ENCODE results near the gene FGF21. TPM values are rescaled to one million over a fixed set of nuclear protein-coding genes. Genes with fewer than 3 reads are reported as not detected.

The FGF21 gene
- total RNA-seq, 1 donor from 2014 or later: not detected

DNA sequence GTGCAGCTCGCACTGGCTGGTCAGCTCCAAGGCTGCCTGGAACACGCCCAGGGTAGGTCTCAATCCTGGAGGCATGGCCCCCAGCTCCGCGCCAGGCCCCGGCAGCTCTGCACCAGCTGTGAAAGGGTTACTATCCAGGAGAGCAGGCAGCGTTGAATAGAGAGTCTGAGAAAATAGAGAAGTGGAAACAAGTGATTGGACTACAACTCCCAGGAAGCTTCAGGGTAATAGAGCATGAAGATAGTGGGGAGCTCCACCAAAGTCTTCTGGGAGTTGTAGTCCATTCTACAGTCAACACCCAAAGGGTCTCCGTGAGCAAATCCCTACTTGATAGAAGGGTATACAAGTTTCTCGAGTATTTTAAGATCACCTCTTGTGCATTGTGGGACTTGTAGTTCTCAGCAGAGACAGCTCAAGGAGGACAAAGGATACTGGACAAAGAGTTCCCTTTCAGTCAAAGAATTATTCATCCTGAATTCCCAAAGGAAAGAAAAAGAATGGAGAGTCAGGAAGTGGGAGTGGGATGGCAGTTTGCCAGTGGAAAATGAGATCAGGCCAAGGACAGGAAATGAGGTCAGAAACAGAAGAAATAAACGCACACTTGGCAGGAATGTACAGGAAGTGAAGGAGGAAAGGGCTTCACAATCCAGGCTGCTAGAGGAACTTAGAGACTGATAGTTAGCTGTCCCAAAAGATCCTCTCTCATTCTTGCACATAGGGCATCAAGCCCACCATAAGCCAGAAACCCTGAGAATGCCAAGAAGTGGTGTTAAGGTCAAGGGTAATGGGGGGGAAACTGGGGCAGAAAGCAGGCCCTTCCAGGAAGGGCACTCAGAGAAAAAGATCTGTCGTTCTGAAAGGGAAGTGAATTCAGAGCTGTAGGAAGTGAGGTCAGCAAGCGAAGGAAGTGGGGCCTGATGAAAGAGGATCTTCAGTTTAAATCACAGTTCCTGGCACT is 30.2 kb upstream of the FGF21 start:
- DNase-seq (ENCODE audit: low spot score): peak; percentile 80
- intact Hi-C loops (cut with DNase I): no loop called here
- peak; percentile 30 for ATAC-seq

GRCh38 chr19:48726556-48726955 is 28.8 kb upstream of the FGF21 start:
- intact Hi-C loops (cut with DNase I): no loop called here
- no peak for ATAC-seq
- no peak for DNase-seq (ENCODE audit: low spot score)

DNA sequence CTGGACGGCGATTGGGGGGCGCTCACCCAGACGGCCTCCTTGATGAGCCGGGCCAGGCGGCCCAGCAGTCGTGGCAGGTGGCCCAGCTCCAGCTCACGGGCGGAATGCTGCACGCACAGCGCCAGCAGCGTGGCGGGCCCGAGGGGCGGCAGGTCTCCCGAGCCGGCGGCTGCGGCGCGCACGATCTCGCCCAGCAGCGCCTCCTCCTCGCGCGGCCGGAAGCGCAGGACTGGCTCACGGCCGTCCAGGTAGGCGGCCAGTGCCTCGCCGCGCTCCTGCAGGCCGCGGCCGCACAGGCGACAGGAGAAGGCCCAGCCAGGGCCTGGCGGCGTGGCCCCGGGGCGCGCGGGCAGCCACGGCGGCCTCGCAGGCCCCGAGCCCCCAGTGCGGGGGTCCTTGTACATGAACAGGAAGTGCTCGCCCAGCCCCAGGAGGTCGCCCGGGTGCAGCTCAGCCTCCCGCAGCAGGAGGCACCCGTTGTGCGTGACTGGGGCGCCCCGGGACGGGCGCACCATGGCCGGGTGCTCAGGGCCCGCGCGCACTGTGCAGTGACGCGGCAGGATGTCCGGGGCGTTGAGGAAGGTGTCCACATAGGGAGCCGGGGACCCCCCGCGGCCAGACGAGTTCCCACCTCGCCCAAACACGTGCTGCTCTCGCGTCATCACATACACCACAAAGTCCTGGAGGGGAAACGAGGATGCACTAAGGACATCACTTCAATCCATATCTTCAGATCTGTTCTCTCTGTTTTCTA is 26.2 kb upstream of the FGF21 start:
- ATAC-seq: peak; percentile 40
- DNase-seq (ENCODE audit: low spot score): no peak
- intact Hi-C loops (cut with DNase I): no loop called here

GRCh38 chr19:48731452-48731851 is 23.9 kb upstream of the FGF21 start:
- DNase-seq (ENCODE audit: low spot score) (no peak), ATAC-seq (no peak)
- intact Hi-C loops (cut with DNase I): no loop called here

DNA sequence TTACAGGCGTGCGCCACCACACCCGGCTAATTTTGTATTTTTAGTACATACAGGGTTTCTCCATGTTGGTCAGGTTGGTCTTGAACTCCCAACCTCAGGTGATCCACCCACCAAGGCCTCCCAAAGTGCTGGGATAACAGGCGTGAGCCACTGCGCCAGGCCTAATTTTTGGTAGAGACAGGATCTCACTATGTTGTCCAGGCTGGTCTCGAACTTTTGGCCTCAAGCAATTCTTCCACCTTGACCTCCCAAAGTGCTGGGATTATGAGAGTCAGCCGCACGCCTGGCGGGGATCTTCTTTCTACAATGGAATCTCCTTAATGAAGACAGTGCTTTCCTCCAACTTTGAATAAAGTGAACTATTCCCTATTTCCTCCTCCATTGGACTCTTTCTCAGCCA is 20.7 kb upstream of the FGF21 start:
- DNase-seq (ENCODE audit: low spot score): no peak
- ATAC-seq: no peak
- intact Hi-C loops (cut with DNase I): no loop called here

DNA sequence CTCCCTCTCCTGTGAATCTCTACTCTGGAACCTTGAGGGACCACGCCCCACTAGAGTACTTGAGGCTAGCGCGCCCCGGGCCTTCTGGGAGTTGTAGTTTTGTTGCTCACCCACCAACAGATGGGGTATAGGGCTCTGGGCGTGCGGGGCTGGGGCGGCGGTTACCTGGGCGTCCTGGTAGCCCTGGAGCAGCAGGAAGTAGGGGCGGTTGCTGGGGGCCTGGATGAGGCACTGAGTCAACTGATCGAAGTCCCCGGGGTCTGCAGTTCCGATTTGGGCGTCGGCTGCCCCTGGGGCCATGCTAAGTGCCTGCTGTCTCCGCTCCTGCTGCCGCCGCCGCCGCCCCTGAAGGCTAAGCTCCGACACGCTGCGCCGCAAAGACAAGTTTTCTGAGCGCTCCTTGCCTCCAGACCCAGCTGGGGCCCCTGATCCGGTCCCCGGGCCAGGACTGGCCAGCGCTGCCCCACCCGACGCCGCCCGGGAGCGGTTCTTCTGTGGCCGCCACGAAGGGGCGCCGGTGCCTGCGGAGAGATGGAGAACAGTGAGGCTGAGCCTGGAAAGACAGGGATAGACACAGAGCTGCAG is 20.2 kb upstream of the FGF21 start:
- no peak for DNase-seq (ENCODE audit: low spot score)
- no peak for ATAC-seq
- intact Hi-C loops (cut with DNase I): no loop called here

- DNase-seq (ENCODE audit: low spot score) (no peak), ATAC-seq (peak; percentile 1)
- intact Hi-C loops (cut with DNase I): no loop called here
Measured at GRCh38 chr19:48737360-48737998, 17.8 kb upstream of the FGF21 start.

DNA sequence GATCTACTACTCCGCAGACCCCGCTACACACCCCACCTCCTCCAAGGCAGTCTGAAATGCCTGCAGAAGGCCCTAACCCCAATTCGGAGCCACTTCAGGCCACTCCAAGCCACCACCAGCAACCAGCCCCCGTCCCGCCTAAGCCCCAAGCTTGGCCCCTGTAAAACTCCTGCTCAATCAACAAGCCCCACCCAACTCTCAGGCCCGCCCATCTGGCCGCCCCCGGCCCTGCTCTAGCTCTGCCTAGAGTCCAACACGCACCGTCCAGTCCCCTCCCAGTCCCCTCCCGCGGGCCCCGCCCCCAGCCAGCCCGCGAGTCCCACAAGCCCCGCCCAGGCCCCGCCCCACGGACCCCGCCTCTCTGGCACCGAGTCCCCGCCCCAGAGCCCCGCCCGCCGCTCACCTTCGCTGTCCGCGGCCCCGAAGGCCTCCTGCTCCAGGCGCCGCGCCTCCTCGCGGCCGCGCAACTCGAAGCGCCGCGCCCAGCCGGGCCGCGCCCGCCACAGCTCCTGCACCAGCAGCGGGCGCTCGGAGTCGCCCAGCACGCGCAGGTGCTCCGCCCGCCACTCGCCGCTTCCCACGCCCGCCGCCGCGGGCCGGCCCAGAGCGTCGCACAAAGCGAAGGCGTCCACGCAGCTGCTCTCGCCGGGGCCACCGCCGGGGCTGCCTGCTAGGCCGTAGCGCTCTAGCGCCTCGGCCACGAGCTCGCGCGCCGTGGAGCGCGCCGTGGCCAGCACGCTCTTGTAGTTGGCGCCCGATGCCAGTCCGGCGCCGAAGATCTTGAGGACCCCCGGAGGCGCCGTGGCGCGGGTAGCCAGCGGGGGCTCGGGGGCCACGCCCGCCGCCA is 16.5 kb upstream of the FGF21 start:
- DNase-seq (ENCODE audit: low spot score) (peak; percentile 96), ATAC-seq (peak; percentile 91)
- intact Hi-C loops (cut with DNase I): no loop called here

GRCh38 chr19:48739404-48740163 is 15.7 kb upstream of the FGF21 start:
- intact Hi-C loops (cut with DNase I): no loop called here
- ATAC-seq: no peak
- no peak for DNase-seq (ENCODE audit: low spot score)

DNA sequence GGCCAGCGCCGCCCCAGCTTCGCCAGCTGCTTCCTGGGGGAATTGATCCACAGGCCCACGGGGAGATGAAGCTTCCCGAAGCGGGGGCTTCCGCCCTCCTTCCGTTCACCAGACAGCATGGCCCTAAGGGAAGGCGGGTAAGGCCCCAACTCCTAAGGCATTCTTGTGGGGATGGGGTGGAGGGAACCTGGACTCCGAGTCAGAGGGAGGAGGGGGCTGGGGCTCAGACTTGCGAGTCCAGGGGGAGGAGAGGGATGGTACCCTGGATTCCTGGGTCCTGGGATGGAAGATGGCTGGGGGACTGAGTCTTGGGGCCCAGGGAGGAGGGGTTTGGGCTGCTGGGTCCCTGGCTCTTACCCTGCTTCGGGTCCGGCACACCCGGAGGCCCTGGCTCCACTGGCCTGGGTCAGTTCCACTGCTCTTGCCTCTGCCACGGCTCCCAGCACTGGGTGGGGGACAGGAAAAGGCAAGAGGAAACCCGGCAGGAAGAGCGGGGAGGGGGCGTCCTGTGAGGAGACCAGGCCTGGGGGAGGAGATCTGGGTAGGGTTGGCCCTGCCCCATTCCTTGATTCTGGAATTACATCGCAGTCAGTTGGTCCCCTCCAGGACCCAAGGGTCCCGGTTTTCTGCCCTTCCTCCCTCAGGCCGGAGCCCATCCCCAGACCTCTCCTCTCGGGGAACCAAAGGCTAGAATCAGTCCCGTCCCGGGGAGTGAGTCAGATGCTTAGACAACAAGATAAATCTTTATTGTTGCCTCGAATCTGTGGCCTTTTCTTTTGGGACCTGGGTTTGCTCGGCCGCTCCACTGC is 15.0 kb upstream of the FGF21 start, which contains the start of gene RASIP1:
TSS of gene RASIP1 (minus strand) at position 447 of the 809 bp plus-strand sequence. CDS start at position 119, 328 bp downstream.
- intact Hi-C loops (cut with DNase I): no loop called here
- no peak for DNase-seq (ENCODE audit: low spot score)
- peak; percentile 2 for ATAC-seq

DNA sequence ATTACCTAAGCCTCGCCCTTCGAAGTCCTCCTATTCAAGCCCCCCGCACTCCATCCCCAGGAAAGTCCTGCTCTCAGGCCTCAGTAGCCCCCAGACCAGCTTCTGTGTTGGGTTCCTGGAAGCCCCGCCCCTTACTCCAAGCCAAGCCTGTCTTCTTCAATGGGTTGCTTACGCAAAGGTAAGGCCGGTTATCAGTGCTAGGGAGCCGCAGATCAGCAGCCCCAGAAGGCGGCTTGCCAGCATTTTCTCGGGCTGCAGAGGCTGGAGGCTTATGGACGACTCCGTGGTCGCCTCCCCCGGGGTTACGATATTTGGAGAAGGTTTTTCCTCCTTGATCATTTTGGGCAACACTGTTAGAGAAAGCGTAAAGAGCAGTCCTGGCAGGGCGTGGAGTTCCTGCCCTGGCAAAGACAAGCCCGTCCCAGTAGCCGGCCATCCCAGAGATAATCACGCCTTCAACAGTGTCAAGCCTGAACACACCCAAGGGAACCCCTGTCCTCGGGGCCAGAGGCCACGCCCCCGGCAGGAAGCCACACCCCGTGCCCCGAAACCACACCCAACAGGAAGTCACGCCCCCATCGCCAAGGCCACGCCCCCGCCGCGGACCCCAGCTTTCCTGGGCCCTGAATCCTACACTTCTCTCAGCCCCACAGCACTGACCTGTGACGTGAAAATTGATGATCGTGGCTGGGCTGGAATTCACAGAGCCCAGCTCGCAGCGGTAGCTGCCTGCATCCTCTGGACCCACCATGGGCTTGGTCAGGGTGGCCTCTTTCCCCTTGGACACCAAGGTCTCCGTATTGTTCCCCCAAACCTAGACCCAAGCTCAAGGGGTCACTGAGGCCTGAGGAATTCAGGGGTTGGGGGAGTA is 14.0 kb upstream of the FGF21 start:
- ATAC-seq (peak; percentile 16), DNase-seq (ENCODE audit: low spot score) (no peak)
- intact Hi-C loops (cut with DNase I): no loop called here

GRCh38 chr19:48742096-48742495 is 13.2 kb upstream of the FGF21 start:
- intact Hi-C loops (cut with DNase I): no loop called here
- DNase-seq (ENCODE audit: low spot score) (no peak), ATAC-seq (no peak)

- DNase-seq (ENCODE audit: low spot score): no peak
- intact Hi-C loops (cut with DNase I): no loop called here
- peak; percentile 69 for ATAC-seq
Measured at GRCh38 chr19:48745208-48745995, 9.9 kb upstream of the FGF21 start.

- DNase-seq (ENCODE audit: low spot score) (no peak), ATAC-seq (no peak)
- intact Hi-C loops (cut with DNase I): no loop called here
Measured at GRCh38 chr19:48746110-48746509, 9.2 kb upstream of the FGF21 start.

Measured in sciatic nerve (tissue), 2 donors.